IPS DF 4.7 (cell line): Measurements from ENCODE around the gene MEMO1.
"Not testable (repeated sequence)": the region's sequence is repeated elsewhere in the genome, so short reads cannot be mapped to it uniquely, and the experiment has no call there.

Experiments used
- DNase-seq: peaks from one replicate; pipeline ENCODE4 v3.0.0-alpha.2; 2013; ENCODE audit warnings: low spot score; ENCODE audit errors: extremely low read depth

MEMO1 gene

DNA sequence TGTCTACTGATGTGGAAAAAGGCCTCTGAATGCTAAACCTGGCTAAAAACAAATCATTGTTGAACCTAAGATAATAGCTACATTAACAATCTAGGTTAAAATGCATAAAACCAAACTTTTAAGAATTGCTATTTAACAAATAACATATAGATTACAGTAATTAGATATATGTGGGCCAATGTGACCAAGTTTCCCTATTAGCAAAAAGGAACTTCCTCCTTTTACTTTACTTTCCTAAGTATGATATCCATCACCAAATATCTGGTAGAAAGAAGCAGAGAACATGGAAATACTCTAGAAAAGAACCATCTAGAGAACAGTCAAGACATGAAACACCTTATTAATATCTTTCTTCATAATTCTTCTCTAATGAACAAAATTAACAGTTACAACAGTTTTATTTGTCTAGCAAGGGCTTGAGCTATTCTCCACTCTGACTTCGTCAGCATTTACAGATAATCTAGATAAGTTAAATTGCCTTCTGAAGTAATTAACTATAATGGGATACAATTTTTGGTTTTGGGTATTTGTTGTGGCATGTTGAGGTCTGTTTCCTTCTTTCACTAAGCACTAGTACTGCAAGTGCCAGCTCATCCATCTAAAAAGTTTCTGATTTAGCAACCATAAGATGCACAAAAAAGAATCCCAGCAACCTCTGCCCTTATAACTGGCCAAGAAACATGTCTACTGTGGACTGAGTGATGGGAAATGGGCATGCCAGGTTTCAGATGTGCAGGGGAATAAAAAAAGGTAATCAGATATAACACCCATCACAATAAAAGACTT is 53.3 kb downstream of the MEMO1 start:
- no peak for DNase-seq

DNA sequence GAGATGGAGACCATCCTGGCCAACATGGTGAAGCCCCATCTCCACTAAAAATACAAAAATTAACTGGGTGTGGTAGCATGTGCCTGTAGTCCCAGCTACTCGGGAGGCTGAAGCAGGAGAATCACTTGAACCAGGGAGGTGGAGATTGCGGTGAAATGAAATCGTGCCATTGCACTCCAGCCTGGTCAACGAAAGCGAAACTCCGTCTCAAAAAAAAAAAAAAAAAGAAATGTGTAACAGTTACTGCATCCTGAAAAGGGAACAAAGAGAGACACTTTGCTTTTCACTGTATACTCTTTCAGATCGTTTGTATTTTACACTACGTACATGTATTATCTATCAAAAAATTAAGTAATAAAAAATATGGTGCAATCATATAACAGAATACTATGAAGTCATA is 53.9 kb downstream of the MEMO1 start:
- DNase-seq = not testable (repeated sequence)

DNA sequence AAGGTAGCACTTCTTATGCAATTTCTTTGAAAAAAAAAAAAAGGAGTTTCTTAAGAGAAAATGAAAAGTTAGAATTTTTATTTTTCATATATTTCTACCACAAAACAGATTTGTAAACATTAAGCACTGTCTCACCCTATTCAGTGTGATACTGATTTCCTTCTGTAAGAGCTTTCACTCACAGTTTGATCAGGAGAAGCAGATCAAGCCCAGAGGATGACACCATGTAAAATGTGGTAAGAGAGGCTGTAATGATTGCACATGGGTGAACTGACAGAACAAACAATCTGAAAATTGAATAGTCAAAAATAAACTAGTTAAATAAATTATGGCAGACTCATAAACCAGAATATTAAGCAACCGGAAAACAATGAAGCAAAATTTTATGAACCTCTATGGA is 54.5 kb downstream of the MEMO1 start:
- no peak for DNase-seq

DNA sequence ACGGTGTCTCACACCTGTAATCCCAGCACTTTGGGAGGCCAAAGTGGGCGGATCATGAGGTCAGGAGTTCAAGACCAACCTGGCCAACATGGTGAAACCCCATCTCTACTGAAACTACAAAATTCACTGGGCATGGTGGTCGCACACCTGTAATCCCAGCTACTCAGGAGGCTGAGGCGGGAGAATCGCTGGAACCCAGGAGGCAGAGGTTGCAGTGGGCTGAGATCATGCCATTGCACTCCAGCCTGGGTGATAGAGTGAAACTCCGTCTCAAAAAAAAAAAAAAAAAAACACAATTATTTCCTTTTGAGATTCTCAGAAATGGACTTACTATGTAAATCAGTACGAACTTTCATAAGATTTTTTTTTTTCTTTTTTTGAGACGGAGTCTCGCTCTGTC is 57.7 kb downstream of the MEMO1 start:
- not testable (repeated sequence) for DNase-seq

DNA sequence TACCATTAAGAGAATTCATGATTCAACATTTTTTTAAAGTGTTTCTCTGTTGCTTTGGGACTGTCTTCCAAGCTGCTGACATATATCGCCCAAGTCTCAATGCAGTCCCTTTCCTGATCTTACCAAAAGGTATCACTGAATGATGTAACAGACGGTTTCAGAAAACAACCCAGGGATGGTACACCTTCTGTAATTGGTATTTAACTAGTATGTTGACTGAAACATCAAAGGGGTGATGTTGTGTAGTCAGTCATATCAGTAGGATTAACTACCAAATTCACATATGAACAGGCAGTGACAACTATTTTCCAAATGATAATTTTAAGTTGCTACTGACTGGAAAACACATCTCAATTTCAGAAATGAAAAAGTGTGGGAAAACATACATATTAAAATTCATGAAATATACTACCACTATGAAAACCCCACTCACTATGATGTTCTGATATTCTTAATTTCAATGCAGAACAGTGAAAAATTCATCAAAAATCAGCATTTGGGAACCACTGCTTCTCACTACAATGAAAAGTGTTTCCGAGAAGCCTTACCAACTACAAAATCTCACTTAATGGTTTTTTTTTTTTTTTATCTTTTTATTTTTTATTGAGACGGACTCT is 59.8 kb downstream of the MEMO1 start:
- DNase-seq = no peak

DNA sequence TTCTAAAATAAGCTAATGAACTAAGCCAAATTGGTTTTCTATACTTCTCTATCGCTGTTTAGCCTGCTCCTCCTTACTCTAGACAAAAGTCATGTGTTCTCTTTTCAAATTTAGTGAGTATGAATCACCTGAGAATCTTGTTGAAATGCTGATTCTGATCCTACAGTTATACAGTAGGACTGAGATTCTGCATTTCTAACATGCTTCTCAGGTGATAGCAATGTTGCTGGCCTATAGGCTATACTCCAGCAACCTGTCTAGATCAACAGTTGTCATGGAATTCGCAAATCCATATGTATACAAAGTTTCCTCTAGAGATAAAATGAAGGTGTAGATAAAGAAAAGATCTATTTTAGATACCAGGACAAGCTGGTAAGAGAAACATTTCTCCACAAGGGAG is 62.9 kb downstream of the MEMO1 start:
- DNase-seq = no peak

DNA sequence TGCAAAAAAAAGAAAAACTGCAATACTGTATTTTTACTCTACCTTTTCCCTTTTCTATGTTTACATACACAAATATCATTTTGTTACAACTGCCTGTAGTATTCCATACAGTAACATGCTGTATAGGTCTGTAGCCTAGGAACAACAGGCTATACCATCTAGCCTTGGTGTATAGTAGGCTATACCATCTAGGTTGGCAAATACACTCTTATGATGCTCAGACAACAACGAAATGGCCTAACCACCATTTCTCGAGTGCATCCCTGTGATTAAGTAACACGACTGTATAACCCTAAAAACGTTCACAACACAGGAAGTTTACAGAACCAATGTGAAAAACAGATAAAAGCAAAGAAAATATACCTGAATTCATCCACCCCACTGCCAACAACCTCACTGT is 64.0 kb downstream of the MEMO1 start:
- DNase-seq = no peak

DNA sequence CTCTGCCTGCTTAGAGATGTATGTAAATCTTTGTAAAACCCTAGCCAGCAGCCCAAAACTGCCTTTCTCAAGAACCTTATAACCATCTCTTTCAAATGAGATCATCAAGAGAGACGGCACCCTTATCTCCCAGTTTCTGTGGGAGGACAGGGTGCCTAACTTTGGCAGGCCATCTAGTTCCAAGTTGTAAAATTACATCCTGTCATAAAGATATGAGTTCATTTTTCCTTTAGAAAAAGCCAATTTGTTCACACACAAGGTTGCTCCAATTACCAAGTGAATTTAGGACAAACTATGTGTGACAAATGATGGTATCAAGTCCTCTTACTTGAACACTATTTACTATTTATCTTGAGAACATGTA is 65.3 kb downstream of the MEMO1 start:
- no peak for DNase-seq

DNA sequence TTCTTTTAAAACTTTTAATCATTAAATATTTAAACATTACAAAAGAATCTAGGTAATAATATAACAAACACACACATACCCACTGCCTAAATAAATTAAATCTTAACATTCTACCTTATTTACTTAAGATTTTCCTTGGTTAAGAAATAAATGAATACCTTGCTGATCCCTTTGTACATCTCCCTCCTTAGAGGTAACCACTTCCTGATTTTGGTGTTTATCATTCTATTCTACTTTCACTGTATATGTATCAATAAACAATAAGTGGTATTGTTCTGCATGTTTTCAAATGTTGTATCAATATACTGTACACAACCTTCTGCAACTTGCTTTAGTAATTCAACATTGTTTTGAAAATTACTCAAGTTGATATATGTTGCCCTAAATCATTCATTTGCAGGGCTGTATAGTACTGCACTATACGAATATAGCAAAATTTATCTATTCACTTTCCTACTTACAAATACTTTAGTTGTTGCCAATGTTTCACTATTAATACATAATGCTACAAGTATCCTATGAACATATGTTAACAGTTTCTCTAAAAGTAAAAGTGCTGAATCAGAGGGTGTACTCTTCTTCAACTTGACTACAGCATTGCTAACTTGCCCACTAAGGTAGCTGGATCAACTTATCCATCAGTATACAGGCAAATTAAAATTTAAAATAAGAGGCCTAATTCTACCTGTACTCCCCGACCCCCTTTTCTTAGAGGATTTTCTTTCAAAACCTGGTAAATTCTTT is 65.8 kb downstream of the MEMO1 start:
- no peak for DNase-seq

DNA sequence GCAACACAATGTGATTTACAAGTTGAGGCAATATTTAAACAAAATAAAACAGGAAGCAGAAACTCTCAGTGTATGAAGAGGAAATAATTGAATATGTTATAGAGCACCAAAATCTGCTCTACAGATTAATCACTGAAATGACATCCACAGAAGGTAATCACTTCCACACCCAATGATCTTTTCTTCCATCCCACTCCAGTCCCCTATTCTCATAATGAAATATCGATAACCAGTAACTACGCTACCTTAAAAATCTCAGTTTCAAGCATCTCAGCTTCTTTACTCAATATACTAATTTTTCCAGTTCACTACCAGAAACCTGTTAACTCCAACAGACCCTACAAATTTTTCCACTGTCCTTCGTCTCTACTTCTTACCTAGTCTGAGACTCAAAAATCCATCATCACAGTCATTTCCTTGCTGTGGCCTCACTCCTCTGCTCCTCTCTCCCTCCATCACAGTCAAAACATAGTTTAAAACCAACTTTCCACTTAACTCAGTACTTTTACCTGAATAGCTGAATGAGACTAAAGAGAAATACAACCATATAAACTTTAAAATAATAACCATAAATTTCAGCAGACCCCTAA is 67.1 kb downstream of the MEMO1 start:
- no peak for DNase-seq

DNA sequence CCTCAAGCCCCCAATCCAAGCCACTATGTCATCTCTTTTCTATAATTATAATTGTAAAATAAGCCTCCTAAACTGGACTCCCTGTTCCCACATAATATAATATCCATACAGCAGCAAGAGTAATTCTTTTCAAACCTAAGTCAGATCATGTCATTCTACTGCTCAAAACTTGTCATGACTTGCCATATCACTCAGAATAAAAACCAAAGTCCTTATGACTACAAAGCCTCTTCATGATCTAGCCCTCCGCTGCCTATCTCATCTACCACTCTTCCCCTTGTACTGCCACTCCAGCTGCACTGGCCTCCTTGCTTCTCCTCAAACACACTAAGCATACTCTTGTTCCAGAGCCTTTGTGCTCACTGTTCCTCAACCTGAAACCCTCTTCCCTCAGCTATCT is 69.9 kb downstream of the MEMO1 start:
- no peak for DNase-seq

DNA sequence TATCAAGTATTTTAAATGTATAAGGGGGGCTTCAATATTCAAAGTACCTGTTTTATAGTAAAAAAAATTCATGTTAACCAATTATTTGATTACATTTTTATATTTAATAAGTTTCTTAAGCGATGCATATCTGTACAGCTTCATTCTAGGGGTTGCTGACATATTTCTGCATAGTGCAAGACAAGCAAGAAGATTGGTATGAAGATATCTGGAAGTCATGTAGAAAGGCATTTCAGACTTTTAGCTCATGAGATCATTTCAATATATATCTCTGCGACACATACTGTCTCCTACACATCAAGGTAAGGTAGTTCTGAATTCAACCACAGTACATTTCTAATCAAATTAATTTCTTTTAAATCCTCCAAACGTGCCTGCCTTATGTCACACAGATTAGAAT is 73.1 kb downstream of the MEMO1 start:
- no peak for DNase-seq

DNA sequence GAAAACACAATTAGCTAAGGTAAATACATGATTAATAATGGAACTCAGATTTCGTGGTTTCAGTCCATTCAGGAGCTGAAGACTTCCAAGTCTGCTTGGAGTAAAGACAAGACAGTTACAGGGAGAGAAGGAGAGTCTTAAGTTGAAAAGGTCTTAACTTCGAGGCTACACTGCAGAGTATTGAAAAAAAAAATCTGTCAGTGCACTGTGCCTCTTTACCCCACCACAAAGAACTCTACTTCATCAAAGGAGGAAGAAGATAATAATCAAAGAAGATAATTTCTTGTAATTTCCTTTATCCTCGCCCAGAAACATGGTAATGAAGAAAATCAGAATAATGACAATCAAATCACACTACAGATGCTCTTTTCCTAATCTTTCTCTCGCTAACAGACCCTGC is 75.4 kb downstream of the MEMO1 start:
- no peak for DNase-seq

DNA sequence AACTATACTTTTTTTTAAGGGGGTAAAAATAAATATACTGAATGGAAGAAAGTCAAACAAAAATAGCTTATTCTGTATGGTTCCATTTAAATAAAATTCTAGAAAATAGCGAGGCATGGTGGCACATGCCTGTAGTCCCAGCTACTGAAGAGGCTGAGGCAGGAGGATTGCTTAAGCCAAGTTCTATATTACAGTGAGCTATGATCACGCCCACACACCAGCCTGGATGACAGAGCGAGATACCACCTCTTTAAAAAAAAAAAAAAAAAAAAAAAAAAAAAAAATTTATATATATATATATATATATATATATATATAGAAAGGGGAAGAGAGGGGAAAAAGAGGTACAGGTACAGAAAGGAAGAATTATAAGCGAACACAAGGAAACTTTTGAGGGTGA is 77.7 kb downstream of the MEMO1 start:
- DNase-seq = no peak

DNA sequence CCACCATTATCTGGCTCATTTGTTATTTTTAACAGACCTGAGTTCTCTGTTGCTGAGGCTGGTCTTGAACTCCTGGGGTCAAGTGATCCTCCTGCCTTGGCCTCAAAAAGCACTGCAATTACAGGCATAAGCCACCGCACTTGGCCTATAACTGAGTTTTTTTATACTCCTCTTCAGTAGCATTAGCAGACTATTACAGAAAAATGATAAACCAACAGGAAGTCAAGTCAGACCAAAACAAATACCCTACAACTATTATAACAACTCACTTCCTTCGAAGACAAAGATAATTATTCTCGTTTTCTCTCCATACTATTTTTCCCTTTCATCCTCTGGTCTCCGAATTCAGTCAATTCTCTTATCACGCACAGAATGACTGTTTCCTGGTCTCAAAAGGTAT is 78.2 kb downstream of the MEMO1 start:
- no peak for DNase-seq

DNA sequence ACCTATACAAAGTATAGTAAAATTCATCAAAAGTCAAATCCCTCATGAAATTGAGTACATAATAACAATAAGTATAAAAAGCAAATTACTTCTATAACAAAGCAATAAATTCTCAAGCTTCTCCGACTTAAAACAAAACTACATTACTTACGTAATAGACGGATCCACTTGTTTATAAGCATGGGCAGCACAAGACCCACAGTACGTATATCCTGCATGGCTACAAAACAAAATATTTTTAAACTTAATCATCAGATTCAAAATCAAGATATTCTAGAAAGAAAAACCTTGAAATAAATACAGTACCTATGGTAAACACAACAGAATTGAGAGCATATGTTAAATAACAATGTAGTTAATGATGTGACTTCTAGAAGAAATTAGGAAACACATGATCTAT is 78.9 kb downstream of the MEMO1 start:
- DNase-seq = no peak

DNA sequence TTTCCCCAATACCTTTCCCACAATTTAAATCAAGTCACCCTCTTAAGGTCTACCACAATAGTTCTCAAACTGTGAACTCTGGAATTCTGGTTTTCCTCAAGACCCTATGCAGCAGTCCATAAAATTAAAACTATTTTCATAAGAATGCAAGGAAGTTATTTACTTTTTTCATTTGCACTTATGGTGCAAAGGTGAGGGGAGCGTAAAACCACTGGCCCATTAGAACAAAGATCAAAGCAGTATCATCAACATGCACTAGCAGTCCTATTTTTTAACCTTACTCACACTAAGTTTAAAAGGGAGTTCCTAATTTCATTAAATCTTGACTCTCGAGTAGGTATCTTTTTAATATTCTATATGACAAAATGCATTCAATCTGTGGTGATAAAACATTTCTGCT is 85.3 kb downstream of the MEMO1 start:
- DNase-seq = no peak

DNA sequence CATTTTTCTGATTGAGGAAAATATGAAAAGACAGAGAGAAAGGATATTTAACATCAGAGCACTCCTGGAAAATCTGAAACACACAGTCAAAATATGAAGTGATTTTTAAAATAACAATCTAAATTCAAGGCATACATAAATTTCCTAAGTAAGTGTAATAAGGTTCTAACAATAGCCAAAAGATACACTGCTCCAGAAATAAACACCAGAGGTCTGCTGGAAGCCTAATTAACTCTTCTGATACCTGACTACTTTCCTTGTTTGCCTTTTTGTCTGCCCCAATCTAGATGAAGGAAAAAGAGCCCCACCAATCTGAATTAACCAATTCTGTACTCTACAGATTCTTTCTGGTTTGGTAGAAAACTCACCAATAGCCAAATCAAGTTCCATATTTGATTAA is 87.1 kb downstream of the MEMO1 start:
- DNase-seq = no peak

DNA sequence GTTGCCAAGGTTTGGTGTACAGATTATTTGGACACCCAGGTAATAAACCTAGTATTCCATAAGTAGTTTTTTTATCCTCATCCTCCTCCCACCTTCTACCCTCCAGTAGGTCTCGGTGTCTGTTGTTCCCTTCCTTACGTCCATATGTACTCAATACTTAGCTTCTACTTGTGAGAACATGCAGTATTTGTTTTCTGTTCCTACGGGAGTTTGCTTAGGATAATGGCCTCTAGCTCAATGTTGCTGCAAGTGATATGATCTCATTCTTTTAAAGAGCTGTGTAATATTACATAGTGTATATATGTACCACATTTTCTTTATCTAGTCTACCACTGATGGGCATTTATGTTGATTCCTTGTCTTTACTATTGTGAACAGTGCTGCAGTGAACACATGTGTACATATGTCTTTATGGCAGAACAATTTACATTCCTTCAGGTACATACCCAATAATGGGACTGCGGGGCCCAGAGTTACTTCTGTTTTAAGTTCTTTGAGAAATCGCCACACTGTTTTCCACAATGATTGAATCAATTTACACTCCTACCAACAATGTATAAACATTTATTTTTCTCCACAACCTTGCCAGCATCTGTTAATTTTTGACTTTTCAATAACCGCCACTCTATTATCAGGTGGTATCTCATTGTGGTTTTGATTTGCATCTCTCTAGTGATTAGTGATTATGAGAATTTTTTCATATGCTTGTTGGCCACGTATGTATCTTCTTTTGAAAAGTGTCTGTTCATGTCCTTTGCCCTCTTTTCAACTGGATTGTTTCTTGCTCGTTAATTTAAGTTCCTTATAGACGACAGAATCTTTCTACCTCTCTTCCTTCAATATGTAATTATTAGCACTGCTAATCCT is 88.0 kb downstream of the MEMO1 start:
- no peak for DNase-seq

DNA sequence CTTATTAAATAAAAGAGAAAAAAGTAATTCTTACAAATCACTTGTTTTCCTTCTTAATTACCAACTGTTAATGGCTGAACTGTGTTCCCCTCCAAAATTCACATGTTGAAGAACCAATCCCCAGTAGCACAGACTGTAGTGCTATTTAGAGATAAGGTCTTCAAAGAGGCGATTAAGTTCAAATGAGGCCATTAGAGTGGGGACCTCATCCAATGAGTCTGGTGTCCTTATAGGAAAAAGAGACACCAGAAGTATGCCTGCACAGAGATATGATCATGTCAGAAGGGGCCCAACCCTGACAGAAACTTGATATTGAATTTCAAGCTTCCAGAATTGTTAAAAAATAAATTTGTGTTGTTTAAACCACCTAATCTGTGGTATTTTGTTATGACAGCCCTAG is 89.8 kb downstream of the MEMO1 start:
- DNase-seq = no peak

DNA sequence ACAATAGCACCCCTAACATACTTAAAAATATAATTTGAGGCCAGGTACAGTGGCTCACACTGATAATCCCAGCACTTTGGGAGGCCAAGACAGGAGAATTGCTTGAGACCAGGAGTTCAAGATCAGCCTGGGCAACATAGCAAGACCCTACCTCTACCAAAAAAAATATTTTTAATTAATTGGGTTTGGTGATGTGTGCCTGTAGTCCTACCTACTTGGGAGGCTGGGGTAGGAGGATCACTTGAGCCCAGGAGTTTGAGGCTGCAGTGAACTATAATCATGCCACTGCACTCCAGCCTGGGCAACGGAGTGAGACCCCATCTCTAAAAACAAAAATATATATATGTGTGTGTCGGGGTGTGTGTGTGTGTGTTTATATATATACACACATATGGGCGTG is 91.3 kb downstream of the MEMO1 start:
- DNase-seq = no peak
